Retinal pigment epithelial cell (primary cell): Measurements from ENCODE around the gene TUBD1.
"Not testable (repeated sequence)": the region's sequence is repeated elsewhere in the genome, so short reads cannot be mapped to it uniquely, and the experiment has no call there.

Experiments
- DNase-seq: peaks from one replicate; pipeline ENCODE4 v3.0.0-alpha.2; 2010; ENCODE audit warnings: low read depth
- H3K4me3 ChIP-seq: 2 replicates; pipeline ENCODE4 v1.5.1; 2011; ENCODE audit warnings: mild to moderate bottlenecking, low read length, control low read depth, moderate library complexity
- CTCF ChIP-seq: conservative IDR thresholded peaks from 2 replicates; pipeline ENCODE4 v1.5.1; 2011; ENCODE audit warnings: low read depth, low read length, control low read depth, inconsistent platforms

TUBD1 gene

GRCh38 chr17:59870482-59870881 lies 22.3 kb downstream of the TUBD1 start:
- no peak for DNase-seq
- TF ChIP-seq CTCF = no peak
- H3K4me3 ChIP-seq = no peak overlapping the region

GRCh38 chr17:59869941-59870218 lies 22.9 kb downstream of the TUBD1 start:
- no peak for TF ChIP-seq CTCF
- DNase-seq = no peak
- no peak overlapping the region for H3K4me3 ChIP-seq

GRCh38 chr17:59863616-59864015 lies 29.1 kb downstream of the TUBD1 start:
- H3K4me3 ChIP-seq = no peak overlapping the region
- no peak for DNase-seq
- TF ChIP-seq CTCF = no peak

GRCh38 chr17:59859444-59860025 lies 33.2 kb downstream of the TUBD1 start:
- no peak overlapping the region for H3K4me3 ChIP-seq
- TF ChIP-seq CTCF = peak; percentile 59
- DNase-seq = no peak

- TF ChIP-seq CTCF = no peak
- DNase-seq = no peak
Measured at GRCh38 chr17:59858932-59859331, 33.8 kb downstream of the TUBD1 start.

DNA sequence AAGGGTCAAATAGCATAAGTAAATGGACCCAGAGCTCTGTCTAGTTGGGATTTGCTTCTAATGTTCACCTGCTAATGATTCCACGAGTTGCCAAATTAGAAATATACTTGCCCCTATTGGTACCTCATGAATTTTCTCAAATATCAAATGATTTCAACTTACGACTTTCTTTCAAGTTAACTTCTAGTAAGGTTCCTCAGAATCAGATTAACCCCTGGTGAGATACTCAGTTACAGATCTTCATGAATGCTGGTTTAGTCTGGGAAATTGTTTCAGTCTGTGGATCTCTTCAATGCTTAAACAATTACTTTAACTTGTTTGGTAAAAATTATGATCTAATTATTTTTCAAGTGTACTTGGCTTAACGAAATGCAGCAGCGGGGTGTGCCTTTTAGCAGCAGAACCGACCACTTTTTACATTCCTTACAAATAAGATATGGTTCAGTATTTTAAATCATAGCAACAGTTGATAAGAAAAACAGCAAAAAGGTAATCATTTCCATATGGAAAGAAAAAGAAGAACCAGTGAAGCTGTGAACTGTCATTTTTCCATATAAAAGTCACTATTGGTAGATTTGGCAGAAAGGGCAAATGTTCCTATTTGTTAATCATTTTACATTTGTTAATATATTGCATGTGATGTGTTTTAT lies 34.5 kb downstream of the TUBD1 start:
- H3K4me3 ChIP-seq = no peak overlapping the region
- no peak for DNase-seq
- no peak for TF ChIP-seq CTCF

More at GRCh38 chr17:59858932-59859331, 33.8 kb downstream of the TUBD1 start:
- H3K4me3 ChIP-seq = no peak overlapping the region

DNA sequence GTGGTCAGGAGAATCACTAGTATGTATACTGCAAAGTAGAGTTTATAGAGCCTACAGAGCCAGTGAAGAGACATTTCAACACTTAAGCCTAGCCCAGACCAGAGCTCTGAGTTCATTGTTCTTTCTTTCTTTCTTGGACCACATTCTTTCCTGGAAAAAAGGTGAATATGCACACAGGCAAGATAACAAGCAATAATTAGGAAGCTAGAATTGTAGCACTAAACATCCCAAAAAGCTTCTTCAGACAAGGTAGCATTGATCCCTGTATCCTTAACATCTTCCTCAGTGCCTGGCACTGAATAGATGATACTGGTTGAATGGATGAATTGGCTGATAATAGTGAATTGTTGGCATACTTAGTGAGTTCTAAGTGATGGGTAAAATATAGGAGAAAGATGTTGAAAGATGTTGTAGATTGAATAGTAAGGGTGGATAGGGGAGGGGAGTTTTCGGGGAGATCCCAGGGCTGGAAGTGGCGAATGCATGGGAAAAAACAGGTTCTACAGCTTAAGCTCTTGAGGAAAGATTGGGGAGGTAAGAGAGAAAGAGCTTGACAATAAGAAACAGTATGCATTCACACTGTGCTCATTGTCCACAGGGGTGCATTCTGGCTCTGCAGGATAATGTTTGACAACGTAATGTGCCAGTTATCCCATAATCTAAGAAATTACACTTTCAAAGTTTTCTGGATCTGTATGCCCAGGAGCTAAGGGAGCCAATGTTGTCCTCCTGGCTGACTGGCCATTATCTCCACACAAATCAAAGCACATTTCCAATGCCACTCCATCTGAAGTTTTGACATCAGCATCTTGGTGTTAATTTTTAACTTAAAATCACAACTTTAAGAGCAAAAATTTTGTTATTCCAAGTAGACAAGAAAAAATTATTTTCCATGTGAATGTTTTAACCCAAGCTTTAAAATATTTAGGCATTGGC lies 35.6 kb downstream of the TUBD1 start:
- no peak for TF ChIP-seq CTCF
- no peak overlapping the region for H3K4me3 ChIP-seq
- no peak for DNase-seq

DNA sequence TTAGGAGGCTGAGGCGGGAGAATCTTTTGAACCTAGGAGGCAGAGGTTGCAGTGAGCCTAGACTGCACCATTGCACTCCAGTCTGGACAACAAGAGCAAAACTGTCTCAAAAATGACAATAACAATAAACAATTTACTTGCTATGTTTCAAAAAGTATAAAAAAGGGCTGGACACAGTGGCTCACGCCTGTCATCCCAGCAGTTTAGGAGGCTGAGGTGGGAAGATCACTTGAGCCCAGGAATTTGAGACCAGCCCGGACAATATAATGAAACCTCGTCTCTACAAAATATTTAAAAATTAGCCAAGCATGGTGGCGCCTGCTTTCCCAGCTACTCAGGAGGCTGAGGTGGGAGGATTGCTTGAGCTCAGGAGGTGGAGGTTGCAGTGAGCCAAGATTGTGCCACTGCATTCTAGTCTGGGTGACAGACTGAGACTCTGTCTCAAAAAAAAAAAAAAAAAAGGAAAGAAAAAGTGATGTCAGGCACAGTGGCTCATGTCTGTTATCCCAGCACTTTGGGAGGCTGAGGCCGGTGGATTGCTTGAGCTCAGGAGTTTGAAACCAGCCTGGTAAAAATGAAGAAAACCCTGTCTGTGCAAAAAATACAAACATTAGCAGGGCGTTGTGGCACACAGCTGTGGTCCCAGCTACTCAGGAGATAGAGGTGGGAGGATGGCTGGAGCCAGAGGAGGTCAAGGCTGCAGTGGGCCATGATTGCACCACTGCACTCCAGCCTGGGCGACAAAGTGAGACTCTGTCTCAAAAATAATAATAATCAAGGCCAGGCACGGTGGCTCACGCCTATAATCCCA lies 38.6 kb downstream of the TUBD1 start:
- not testable (repeated sequence) for DNase-seq, H3K4me3 ChIP-seq
